ENCODE measurements around the gene KCND1. TPM values are rescaled to one million over a fixed set of nuclear protein-coding genes. Genes with fewer than 3 reads are reported as not detected.
A peak's percentile ranks its signal among the peaks of the same experiment; 100 is the strongest.

KCND1 gene
- total and polyA plus RNA-seq, 2 experiments from 2014 or later = 2.7 to 5.6 TPM

DNA sequence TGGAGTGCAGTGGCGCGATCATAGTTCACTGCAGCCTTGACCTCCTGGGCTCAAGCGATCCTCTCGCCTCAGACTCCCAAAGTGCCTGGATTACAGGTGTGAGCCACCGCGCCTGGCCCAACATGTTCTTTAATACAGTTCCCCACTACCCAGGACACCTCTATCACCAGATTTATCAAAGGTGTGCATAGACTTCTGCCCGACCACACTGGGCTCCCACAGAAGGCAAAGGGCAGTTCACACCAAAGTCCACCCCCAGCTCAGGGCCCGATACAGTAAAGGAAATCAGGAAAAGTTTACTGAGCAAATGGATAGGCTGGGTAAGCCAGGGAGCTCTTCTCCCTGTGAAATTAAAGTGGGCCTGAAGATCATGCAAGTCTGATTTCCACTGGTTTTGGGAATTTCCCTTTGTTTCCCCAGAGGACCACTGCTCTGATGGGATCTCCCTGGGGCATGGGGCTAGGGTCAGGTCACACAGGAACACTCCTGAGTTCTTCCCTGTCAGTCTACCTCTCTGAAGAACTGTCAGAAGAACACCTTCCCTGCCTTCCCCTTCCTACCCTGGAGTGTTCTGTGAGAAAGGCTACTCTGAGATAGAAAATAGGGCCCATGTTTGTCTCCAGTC lies 35.1 kb downstream of the KCND1 start:
- no peaks in the 10 kb centered on the region for H3K9me3 Mint-ChIP-seq
- Histone ChIP-seq H3K4me1 (ENCODE audit: insufficient read depth) (peaks cover 4% of the 10 kb centered on the region; the same call in 1 of the 2 replicates), H3K79me2 (replicated peaks; ENCODE audit: insufficient read depth) (peaks cover 39% of the 10 kb centered on the region), H3K36me3 (ENCODE audit: insufficient read depth) (no peaks in the 10 kb centered on the region), H4K20me1 (replicated peaks; ENCODE audit: insufficient read depth) (no peaks in the 10 kb centered on the region), H3F3A (replicated peaks; ENCODE audit: low read depth) (no peaks in the 10 kb centered on the region), H3K27me3 (ENCODE audit: insufficient read depth) (no peaks in the 10 kb centered on the region), H3K4me3 (peak overlapping the region; percentile 38; the same call in 1 of the 2 replicates), H3K27ac (ENCODE audit: low read depth) (peak overlapping the region; percentile 86), H2AFZ (no peak overlapping the region), H3K4me2 (peak overlapping the region; percentile 63), H3K9me2 (ENCODE audit: insufficient read depth) (no peaks in the 10 kb centered on the region)
- ATAC-seq = no peak
- H3K4me3 Mint-ChIP-seq = peak overlapping the region; percentile 43; the same call in 1 of the 3 replicates
- TF ChIP-seq, protein P1, sequence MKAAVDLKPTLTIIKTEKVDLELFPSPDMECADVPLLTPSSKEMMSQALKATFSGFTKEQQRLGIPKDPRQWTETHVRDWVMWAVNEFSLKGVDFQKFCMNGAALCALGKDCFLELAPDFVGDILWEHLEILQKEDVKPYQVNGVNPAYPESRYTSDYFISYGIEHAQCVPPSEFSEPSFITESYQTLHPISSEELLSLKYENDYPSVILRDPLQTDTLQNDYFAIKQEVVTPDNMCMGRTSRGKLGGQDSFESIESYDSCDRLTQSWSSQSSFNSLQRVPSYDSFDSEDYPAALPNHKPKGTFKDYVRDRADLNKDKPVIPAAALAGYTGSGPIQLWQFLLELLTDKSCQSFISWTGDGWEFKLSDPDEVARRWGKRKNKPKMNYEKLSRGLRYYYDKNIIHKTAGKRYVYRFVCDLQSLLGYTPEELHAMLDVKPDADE (IDR thresholded peaks at IDR 0.05) = no peak
- no peak for TF ChIP-seq ZNF114 (CRISPR knock-in tag; IDR thresholded peaks at IDR 0.05)
- TF ChIP-seq JUNB (IDR thresholded peaks at IDR 0.05; ENCODE audit: unreplicated experiment) = no peak
- no peak for TF ChIP-seq CREB1 (CRISPR knock-in tag; IDR thresholded peaks at IDR 0.05; ENCODE audit: low read depth)
- TF ChIP-seq STAT1 (IDR thresholded peaks at IDR 0.05; ENCODE audit: unreplicated experiment) = no peak
- TF ChIP-seq EZH2 (IDR thresholded peaks at IDR 0.05; ENCODE audit: low read depth, unreplicated experiment) = no peak
- TF ChIP-seq, protein P2, sequence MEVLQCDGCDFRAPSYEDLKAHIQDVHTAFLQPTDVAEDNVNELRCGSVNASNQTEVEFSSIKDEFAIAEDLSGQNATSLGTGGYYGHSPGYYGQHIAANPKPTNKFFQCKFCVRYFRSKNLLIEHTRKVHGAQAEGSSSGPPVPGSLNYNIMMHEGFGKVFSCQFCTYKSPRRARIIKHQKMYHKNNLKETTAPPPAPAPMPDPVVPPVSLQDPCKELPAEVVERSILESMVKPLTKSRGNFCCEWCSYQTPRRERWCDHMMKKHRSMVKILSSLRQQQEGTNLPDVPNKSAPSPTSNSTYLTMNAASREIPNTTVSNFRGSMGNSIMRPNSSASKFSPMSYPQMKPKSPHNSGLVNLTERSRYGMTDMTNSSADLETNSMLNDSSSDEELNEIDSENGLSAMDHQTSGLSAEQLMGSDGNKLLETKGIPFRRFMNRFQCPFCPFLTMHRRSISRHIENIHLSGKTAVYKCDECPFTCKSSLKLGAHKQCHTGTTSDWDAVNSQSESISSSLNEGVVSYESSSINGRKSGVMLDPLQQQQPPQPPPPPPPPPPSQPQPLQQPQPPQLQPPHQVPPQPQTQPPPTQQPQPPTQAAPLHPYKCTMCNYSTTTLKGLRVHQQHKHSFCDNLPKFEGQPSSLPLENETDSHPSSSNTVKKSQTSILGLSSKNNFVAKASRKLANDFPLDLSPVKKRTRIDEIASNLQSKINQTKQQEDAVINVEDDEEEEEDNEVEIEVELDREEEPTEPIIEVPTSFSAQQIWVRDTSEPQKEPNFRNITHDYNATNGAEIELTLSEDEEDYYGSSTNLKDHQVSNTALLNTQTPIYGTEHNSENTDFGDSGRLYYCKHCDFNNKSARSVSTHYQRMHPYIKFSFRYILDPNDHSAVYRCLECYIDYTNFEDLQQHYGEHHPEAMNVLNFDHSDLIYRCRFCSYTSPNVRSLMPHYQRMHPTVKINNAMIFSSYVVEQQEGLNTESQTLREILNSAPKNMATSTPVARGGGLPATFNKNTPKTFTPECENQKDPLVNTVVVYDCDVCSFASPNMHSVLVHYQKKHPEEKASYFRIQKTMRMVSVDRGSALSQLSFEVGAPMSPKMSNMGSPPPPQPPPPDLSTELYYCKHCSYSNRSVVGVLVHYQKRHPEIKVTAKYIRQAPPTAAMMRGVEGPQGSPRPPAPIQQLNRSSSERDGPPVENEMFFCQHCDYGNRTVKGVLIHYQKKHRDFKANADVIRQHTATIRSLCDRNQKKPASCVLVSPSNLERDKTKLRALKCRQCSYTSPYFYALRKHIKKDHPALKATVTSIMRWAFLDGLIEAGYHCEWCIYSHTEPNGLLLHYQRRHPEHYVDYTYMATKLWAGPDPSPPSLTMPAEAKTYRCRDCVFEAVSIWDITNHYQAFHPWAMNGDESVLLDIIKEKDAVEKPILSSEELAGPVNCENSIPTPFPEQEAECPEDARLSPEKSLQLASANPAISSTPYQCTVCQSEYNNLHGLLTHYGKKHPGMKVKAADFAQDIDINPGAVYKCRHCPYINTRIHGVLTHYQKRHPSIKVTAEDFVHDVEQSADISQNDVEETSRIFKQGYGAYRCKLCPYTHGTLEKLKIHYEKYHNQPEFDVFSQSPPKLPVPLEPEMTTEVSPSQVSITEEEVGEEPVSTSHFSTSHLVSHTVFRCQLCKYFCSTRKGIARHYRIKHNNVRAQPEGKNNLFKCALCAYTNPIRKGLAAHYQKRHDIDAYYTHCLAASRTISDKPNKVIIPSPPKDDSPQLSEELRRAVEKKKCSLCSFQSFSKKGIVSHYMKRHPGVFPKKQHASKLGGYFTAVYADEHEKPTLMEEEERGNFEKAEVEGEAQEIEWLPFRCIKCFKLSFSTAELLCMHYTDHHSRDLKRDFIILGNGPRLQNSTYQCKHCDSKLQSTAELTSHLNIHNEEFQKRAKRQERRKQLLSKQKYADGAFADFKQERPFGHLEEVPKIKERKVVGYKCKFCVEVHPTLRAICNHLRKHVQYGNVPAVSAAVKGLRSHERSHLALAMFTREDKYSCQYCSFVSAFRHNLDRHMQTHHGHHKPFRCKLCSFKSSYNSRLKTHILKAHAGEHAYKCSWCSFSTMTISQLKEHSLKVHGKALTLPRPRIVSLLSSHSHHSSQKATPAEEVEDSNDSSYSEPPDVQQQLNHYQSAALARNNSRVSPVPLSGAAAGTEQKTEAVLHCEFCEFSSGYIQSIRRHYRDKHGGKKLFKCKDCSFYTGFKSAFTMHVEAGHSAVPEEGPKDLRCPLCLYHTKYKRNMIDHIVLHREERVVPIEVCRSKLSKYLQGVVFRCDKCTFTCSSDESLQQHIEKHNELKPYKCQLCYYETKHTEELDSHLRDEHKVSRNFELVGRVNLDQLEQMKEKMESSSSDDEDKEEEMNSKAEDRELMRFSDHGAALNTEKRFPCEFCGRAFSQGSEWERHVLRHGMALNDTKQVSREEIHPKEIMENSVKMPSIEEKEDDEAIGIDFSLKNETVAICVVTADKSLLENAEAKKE (CRISPR knock-in tag; IDR thresholded peaks at IDR 0.05) = no peak
- TF ChIP-seq EZH2phosphoT487 (IDR thresholded peaks at IDR 0.05; ENCODE audit: unreplicated experiment) = no peak
- no peak for TF ChIP-seq POLR2AphosphoS5 (IDR thresholded peaks at IDR 0.05; ENCODE audit: low read depth)
- TF ChIP-seq, protein P3, sequence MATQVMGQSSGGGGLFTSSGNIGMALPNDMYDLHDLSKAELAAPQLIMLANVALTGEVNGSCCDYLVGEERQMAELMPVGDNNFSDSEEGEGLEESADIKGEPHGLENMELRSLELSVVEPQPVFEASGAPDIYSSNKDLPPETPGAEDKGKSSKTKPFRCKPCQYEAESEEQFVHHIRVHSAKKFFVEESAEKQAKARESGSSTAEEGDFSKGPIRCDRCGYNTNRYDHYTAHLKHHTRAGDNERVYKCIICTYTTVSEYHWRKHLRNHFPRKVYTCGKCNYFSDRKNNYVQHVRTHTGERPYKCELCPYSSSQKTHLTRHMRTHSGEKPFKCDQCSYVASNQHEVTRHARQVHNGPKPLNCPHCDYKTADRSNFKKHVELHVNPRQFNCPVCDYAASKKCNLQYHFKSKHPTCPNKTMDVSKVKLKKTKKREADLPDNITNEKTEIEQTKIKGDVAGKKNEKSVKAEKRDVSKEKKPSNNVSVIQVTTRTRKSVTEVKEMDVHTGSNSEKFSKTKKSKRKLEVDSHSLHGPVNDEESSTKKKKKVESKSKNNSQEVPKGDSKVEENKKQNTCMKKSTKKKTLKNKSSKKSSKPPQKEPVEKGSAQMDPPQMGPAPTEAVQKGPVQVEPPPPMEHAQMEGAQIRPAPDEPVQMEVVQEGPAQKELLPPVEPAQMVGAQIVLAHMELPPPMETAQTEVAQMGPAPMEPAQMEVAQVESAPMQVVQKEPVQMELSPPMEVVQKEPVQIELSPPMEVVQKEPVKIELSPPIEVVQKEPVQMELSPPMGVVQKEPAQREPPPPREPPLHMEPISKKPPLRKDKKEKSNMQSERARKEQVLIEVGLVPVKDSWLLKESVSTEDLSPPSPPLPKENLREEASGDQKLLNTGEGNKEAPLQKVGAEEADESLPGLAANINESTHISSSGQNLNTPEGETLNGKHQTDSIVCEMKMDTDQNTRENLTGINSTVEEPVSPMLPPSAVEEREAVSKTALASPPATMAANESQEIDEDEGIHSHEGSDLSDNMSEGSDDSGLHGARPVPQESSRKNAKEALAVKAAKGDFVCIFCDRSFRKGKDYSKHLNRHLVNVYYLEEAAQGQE (IDR thresholded peaks at IDR 0.05; ENCODE audit: unreplicated experiment) = no peak
- no peak for TF ChIP-seq NANOG (IDR thresholded peaks at IDR 0.05; ENCODE audit: borderline replicate concordance)
- no peak for TF ChIP-seq ZNF331 (CRISPR knock-in tag; IDR thresholded peaks at IDR 0.05; ENCODE audit: low read depth)
- TF ChIP-seq, protein P4, sequence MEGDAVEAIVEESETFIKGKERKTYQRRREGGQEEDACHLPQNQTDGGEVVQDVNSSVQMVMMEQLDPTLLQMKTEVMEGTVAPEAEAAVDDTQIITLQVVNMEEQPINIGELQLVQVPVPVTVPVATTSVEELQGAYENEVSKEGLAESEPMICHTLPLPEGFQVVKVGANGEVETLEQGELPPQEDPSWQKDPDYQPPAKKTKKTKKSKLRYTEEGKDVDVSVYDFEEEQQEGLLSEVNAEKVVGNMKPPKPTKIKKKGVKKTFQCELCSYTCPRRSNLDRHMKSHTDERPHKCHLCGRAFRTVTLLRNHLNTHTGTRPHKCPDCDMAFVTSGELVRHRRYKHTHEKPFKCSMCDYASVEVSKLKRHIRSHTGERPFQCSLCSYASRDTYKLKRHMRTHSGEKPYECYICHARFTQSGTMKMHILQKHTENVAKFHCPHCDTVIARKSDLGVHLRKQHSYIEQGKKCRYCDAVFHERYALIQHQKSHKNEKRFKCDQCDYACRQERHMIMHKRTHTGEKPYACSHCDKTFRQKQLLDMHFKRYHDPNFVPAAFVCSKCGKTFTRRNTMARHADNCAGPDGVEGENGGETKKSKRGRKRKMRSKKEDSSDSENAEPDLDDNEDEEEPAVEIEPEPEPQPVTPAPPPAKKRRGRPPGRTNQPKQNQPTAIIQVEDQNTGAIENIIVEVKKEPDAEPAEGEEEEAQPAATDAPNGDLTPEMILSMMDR (conservative IDR thresholded peaks at IDR 0.05; ENCODE audit: low read depth in 2 of 2) = no peak
- H3K4me1 Mint-ChIP-seq = peaks cover 32% of the 10 kb centered on the region
- peaks cover 45% of the 10 kb centered on the region for H3K36me3 Mint-ChIP-seq (ENCODE audit: low read depth)
- H3K27me3 Mint-ChIP-seq (ENCODE audit: insufficient read depth, low read depth, poor library complexity) = peaks cover 13% of the 10 kb centered on the region
- peak overlapping the region; percentile 83 for H3K27ac Mint-ChIP-seq
- no peak for DNase-seq (ENCODE audit: low spot score)
